SK-N-DZ (cell line): ENCODE data around the gene ATXN7L1.
"Not testable (repeated sequence)": the region's sequence is repeated elsewhere in the genome, so short reads cannot be mapped to it uniquely, and the experiment has no call there.

Experiments
- DNase-seq: peaks from one replicate; pipeline ENCODE4 v3.0.0-alpha.2; 2015; ENCODE audit warnings: low spot score

ATXN7L1 gene

GRCh38 chr7:105618016-105618296, 258.4 kb downstream of the ATXN7L1 start:
- no peak for DNase-seq

- DNase-seq: no peak
These were observed 259.0 kb downstream of the ATXN7L1 start for GRCh38 chr7:105617280-105618015.

GRCh38 chr7:105614341-105614840, 262.0 kb downstream of the ATXN7L1 start:
- DNase-seq: no peak

GRCh38 chr7:105613611-105614330, 262.6 kb downstream of the ATXN7L1 start:
- DNase-seq: no peak

- DNase-seq: no peak
These were observed 263.6 kb downstream of the ATXN7L1 start for GRCh38 chr7:105612806-105613205.

- no peak for DNase-seq
These were observed 264.3 kb downstream of the ATXN7L1 start for GRCh38 chr7:105611856-105612775.

- no peak for DNase-seq
These were observed 266.1 kb downstream of the ATXN7L1 start for GRCh38 chr7:105610165-105610930.

GRCh38 chr7:105602325-105603305, 273.8 kb downstream of the ATXN7L1 start:
- DNase-seq: no peak

GRCh38 chr7:105600720-105601550, 275.5 kb downstream of the ATXN7L1 start:
- peak; percentile 59 for DNase-seq

GRCh38 chr7:105599551-105599950, 276.8 kb downstream of the ATXN7L1 start:
- no peak for DNase-seq

- DNase-seq: not testable (repeated sequence)
These were observed 277.3 kb downstream of the ATXN7L1 start for GRCh38 chr7:105599080-105599479.

GRCh38 chr7:105596866-105597265, 279.5 kb downstream of the ATXN7L1 start:
- DNase-seq: no peak

GRCh38 chr7:105594034-105594433, 282.4 kb downstream of the ATXN7L1 start:
- no peak for DNase-seq

- no peak for DNase-seq
These were observed 284.9 kb downstream of the ATXN7L1 start for GRCh38 chr7:105591522-105591921.

- no peak for DNase-seq
These were observed 285.6 kb downstream of the ATXN7L1 start for GRCh38 chr7:105590793-105591192.

- DNase-seq: peak; percentile 76
These were observed 286.9 kb downstream of the ATXN7L1 start for GRCh38 chr7:105589356-105590077.

GRCh38 chr7:105587909-105588635, 288.3 kb downstream of the ATXN7L1 start:
- DNase-seq: peak; percentile 81
